Trophoblast cell (in vitro differentiated cells and primary cell): ENCODE measurements around the gene LTBP4.

ENCODE experiments used
- DNase-seq, 2 donors: peaks; one replicate each; pipeline ENCODE4 v3.0.0-alpha.2; 2016
- H2AFZ ChIP-seq: 2 replicates; pipeline ENCODE4 v1.6.1; 2013; ENCODE audit warnings: low read length, moderate library complexity, mild to moderate bottlenecking; ENCODE audit not compliant: insufficient read depth, poor library complexity
- H2AK5ac ChIP-seq: 2 replicates; pipeline ENCODE4 v1.6.1; 2013; ENCODE audit warnings: mild to moderate bottlenecking, low read length
- H2BK120ac ChIP-seq: 2 replicates; pipeline ENCODE4 v1.6.1; 2013; ENCODE audit warnings: low read length, mild to moderate bottlenecking, moderate library complexity; ENCODE audit not compliant: insufficient read depth, poor library complexity
- H2BK12ac ChIP-seq: 2 replicates; pipeline ENCODE4 v1.6.1; 2013; ENCODE audit warnings: mild to moderate bottlenecking, low read length, moderate library complexity
- H2BK5ac ChIP-seq: 2 replicates; pipeline ENCODE4 v1.6.1; 2013; ENCODE audit warnings: low read length, low read depth, moderate library complexity, mild to moderate bottlenecking; ENCODE audit not compliant: poor library complexity
- H3K14ac ChIP-seq: 2 replicates; pipeline ENCODE4 v1.6.1; 2013; ENCODE audit warnings: mild to moderate bottlenecking, low read length
- H3K18ac ChIP-seq: 2 replicates; pipeline ENCODE4 v1.6.1; 2013; ENCODE audit warnings: mild to moderate bottlenecking, low read length
- H3K23ac ChIP-seq: 2 replicates; pipeline ENCODE4 v1.6.1; 2013; ENCODE audit warnings: low read length
- H3K27ac ChIP-seq: 2 replicates; pipeline ENCODE4 v1.5.1; 2013; ENCODE audit warnings: low read depth, mild to moderate bottlenecking, inconsistent platforms, low read length, moderate library complexity
- H3K27me3 ChIP-seq: 2 replicates; pipeline ENCODE4 v1.6.1; 2013; ENCODE audit warnings: inconsistent platforms, mild to moderate bottlenecking, low read length, moderate library complexity; ENCODE audit not compliant: insufficient read depth
- H3K36me3 ChIP-seq, 2 experiments: 1 replicate in 1 of 2; 2 replicates in 1 of 2; pipeline ENCODE4 v1.6.1; 2013; ENCODE audit warnings: low read length in 2 of 2, mild to moderate bottlenecking in 2 of 2, moderate library complexity in 1 of 2; ENCODE audit not compliant: insufficient read depth in 2 of 2, control insufficient read depth in 1 of 2
- H3K4ac ChIP-seq: 2 replicates; pipeline ENCODE4 v1.6.1; 2013; ENCODE audit warnings: low read depth, mild to moderate bottlenecking, low read length, moderate library complexity
- H3K4me1 ChIP-seq, 2 experiments: 1 replicate in 1 of 2; 2 replicates in 1 of 2; pipeline ENCODE4 v1.6.1; 2013; ENCODE audit warnings: low read length in 2 of 2, mild to moderate bottlenecking in 2 of 2, moderate library complexity in 1 of 2; ENCODE audit not compliant: insufficient read depth in 2 of 2, control insufficient read depth in 1 of 2
- H3K4me2 ChIP-seq: 2 replicates; pipeline ENCODE4 v1.6.1; 2013; ENCODE audit warnings: inconsistent platforms, mild to moderate bottlenecking, low read length, moderate library complexity
- H3K4me3 ChIP-seq: 2 replicates; pipeline ENCODE4 v1.5.1; 2013; ENCODE audit warnings: mild to moderate bottlenecking, low read depth, low read length, inconsistent platforms
- H3K79me1 ChIP-seq: one replicate; pipeline ENCODE4 v1.6.1; 2013; ENCODE audit warnings: low read length
- H3K79me2 ChIP-seq: 2 replicates; pipeline ENCODE4 v1.6.1; 2013; ENCODE audit warnings: low read length, mild to moderate bottlenecking; ENCODE audit not compliant: control insufficient read depth, insufficient read depth, poor library complexity
- H3K9ac ChIP-seq: 2 replicates; pipeline ENCODE4 v1.6.1; 2013; ENCODE audit warnings: mild to moderate bottlenecking, low read length
- H3K9me3 ChIP-seq: 2 replicates; pipeline ENCODE4 v1.6.1; 2013; ENCODE audit warnings: low read depth, mild to moderate bottlenecking, control low read depth, inconsistent platforms, low read length; ENCODE audit not compliant: insufficient read depth
- H4K12ac ChIP-seq: 2 replicates; pipeline ENCODE4 v1.6.1; 2013; ENCODE audit warnings: low read depth, mild to moderate bottlenecking, low read length, moderate library complexity
- H4K8ac ChIP-seq: 2 replicates; pipeline ENCODE4 v1.6.1; 2013; ENCODE audit warnings: low read depth, mild to moderate bottlenecking, low read length, moderate library complexity
- H4K91ac ChIP-seq: one replicate; pipeline ENCODE4 v1.6.1; 2013; ENCODE audit warnings: low read depth, mild to moderate bottlenecking, low read length, moderate library complexity
- WGBS: extraction: QIAGEN DNeasy Blood & Tissue Kit; methylation state at CpG from one replicate; pipeline ENCODE4 v1.1.7; 2013; ENCODE audit warnings: missing lambda C conversion rate; ENCODE audit not compliant: insufficient read length, insufficient coverage; ENCODE audit errors: extremely low coverage; 5-methylcytosine and 5-hydroxymethylcytosine counted together

LTBP4 gene

DNA sequence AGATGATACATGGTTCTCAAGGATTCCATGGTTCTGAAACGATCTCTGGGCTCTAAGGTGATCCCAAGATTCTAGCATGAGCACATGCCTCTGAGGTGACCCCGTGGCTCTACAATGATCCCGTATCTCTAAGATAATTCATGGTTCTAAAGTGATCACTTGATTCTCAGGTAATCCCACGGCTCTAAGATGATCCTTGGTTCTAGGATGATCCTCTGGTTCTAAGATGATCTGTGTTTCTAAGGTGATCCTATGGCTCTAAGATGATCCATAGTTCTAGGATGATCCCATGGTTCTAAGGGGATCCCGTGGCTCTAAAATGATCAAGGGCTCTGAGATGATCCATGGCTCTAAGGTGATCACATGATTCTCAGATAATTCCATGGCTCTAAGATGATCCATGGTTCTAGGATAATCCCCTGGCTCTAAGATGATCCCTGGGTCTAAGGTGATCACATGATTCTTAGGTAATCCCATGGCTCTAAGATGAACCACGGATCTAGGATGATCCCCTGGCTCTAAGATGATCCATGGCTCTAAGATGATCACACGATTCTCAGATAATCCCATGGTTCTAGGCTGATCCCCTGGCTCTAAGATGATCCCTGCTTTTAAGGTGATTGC is 67.9 kb downstream of the LTBP4 start:
- Histone ChIP-seq H3K79me2 (no peaks in the 10 kb centered on the region), H2AK5ac (no peak overlapping the region), H3K9ac (no peak overlapping the region), H3K36me3 (peaks cover 44 to 64% of the 10 kb centered on the region in 2 experiments), H4K8ac (no peak overlapping the region), H3K23ac (no peak overlapping the region), H3K4me3 (no peak overlapping the region), H3K79me1 (no peaks in the 10 kb centered on the region), H4K12ac (no peak overlapping the region), H3K4me1 (no peaks in the 10 kb centered on the region), H4K91ac (no peak overlapping the region), H3K9me3 (peaks cover 3% of the 10 kb centered on the region), H2AFZ (no peak overlapping the region), H2BK12ac (no peak overlapping the region), H2BK120ac (no peak overlapping the region), H3K27me3 (no peaks in the 10 kb centered on the region), H3K4ac (no peak overlapping the region), H3K4me2 (no peak overlapping the region), H2BK5ac (no peak overlapping the region), H3K14ac (no peak overlapping the region), H3K18ac (no peak overlapping the region), H3K27ac (no peak overlapping the region)
- no CpG with 5 or more reads among the region's 7 CpGs for WGBS
- no peak for DNase-seq

GRCh38 chr19:40671404-40671803 is 70.2 kb downstream of the LTBP4 start:
- Histone ChIP-seq H4K8ac (no peak overlapping the region), H3K36me3 (peaks cover 54 to 74% of the 10 kb centered on the region in 2 experiments), H3K9me3 (peaks cover 3% of the 10 kb centered on the region), H3K4ac (no peak overlapping the region), H3K14ac (no peak overlapping the region), H3K9ac (no peak overlapping the region), H3K4me2 (no peak overlapping the region), H3K79me1 (no peaks in the 10 kb centered on the region), H2AK5ac (no peak overlapping the region), H3K4me1 (no peaks in the 10 kb centered on the region), H3K18ac (no peak overlapping the region), H4K91ac (no peak overlapping the region), H3K27ac (no peak overlapping the region), H3K4me3 (no peak overlapping the region), H3K23ac (no peak overlapping the region), H2BK120ac (no peak overlapping the region), H3K27me3 (no peaks in the 10 kb centered on the region), H2BK5ac (no peak overlapping the region), H3K79me2 (no peaks in the 10 kb centered on the region), H4K12ac (no peak overlapping the region), H2AFZ (no peak overlapping the region), H2BK12ac (no peak overlapping the region)
- no CpG with 5 or more reads among the region's 9 CpGs for WGBS
- DNase-seq = peak; percentile 92 to 95

- no peak for DNase-seq
- Histone ChIP-seq H4K8ac (no peak overlapping the region), H3K18ac (no peak overlapping the region), H2BK12ac (no peak overlapping the region), H3K14ac (no peak overlapping the region), H3K23ac (no peak overlapping the region), H4K12ac (no peak overlapping the region), H3K4me3 (no peak overlapping the region), H3K4ac (no peak overlapping the region), H3K36me3 (peaks cover 55 to 75% of the 10 kb centered on the region in 2 experiments), H2AFZ (no peak overlapping the region), H3K9ac (no peak overlapping the region), H3K4me1 (no peaks in the 10 kb centered on the region), H2BK5ac (no peak overlapping the region), H3K79me2 (no peaks in the 10 kb centered on the region), H3K27me3 (no peaks in the 10 kb centered on the region), H2AK5ac (no peak overlapping the region), H3K9me3 (peaks cover 3% of the 10 kb centered on the region), H4K91ac (no peak overlapping the region), H3K27ac (no peak overlapping the region), H2BK120ac (no peak overlapping the region), H3K4me2 (no peak overlapping the region), H3K79me1 (no peaks in the 10 kb centered on the region)
- no CpG with 5 or more reads among the region's 2 CpGs for WGBS
Measured at GRCh38 chr19:40672038-40672437, 70.9 kb downstream of the LTBP4 start.

DNA sequence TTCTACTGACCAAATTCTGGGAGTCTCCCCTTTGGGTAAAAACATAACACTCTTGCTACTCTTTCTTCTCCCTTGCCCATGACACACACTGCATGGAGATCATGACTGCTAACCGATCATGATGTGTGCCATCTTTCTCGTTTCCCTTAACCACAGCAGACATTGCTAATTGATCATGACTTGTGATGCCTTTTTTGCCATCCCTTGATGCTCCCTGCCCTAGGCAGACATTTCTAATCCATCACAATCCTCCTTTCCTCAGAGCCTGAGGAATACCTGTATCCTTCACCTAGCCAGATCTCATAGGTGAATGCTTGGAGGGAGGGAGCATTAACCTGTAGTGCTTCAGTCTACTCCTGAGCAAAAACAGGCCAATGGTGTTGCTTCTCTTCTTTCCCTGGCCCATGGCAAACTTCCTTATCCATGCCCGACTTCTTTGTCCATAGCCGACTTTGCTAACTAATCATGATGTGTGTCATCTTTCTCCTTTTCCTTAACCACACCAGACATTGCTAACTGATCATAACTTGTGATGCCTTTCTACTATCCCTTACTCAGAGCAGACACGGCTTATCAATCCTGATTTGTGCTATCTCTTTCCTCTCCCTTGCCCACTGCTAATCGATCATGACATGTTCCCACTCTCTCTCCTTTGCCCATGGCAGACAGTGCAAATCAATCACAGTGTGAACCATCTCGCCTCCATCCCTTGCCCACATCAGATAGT is 71.6 kb downstream of the LTBP4 start:
- H3K9me3 ChIP-seq = peaks cover 3% of the 10 kb centered on the region

More for the DNA sequence above, 71.6 kb downstream of the LTBP4 start:
- Histone ChIP-seq H3K18ac (no peak overlapping the region), H3K4me3 (no peak overlapping the region), H3K27me3 (no peaks in the 10 kb centered on the region), H3K14ac (no peak overlapping the region), H2BK12ac (no peak overlapping the region), H3K79me2 (no peaks in the 10 kb centered on the region), H3K36me3 (peaks cover 51 to 75% of the 10 kb centered on the region in 2 experiments), H2BK120ac (no peak overlapping the region), H3K4ac (no peak overlapping the region), H3K4me1 (no peaks in the 10 kb centered on the region), H2AFZ (no peak overlapping the region), H4K8ac (no peak overlapping the region), H4K91ac (no peak overlapping the region), H3K23ac (no peak overlapping the region), H2AK5ac (no peak overlapping the region), H3K27ac (no peak overlapping the region), H3K4me2 (no peak overlapping the region), H2BK5ac (no peak overlapping the region), H3K9ac (no peak overlapping the region), H3K79me1 (no peaks in the 10 kb centered on the region), H4K12ac (no peak overlapping the region)
- WGBS = no CpG with 5 or more reads among the region's 7 CpGs
- no peak for DNase-seq
